DND-41 (cell line): ENCODE results near the gene HAP1.

ENCODE experiments used
- CTCF ChIP-seq: IDR thresholded peaks from 2 replicates; pipeline ENCODE4 v1.5.1; 2012; ENCODE audit warnings: borderline replicate concordance, low read length, moderate library complexity, mild to moderate bottlenecking; ENCODE audit not compliant: poor library complexity, severe bottlenecking; ENCODE audit errors: extremely low read depth
- EZH2 ChIP-seq: IDR thresholded peaks from 3 replicates; pipeline ENCODE4 v1.6.1; 2012; ENCODE audit warnings: borderline replicate concordance, low read depth, mild to moderate bottlenecking, moderate library complexity, low read length, inconsistent platforms; ENCODE audit not compliant: severe bottlenecking

- TF ChIP-seq CTCF (no peak), EZH2 (no peak)
Observed at GRCh38 chr17:41705271-41705991, 29.0 kb downstream of the HAP1 start.
